H1 (cell line): Measurements from ENCODE around the gene ALKBH7. TPM values are rescaled to one million over a fixed set of nuclear protein-coding genes. Genes with fewer than 3 reads are reported as not detected.

Experiments
- CTCF ChIA-PET: fragments of 300-600 bp; sonication (Branson Sonifier 250); formaldehyde crosslinking; loops from one replicate; lab custom pipeline; 2021; ENCODE audit not compliant: partially characterized antibody; lab: Charles Lee
- POLR2A ChIA-PET: fragments of 300-600 bp; sonication (Branson Sonifier 250); formaldehyde crosslinking; loops from one replicate; lab custom pipeline; 2021; ENCODE audit warnings: inconsistent platforms; ENCODE audit not compliant: partially characterized antibody; lab: Charles Lee
- DNase-seq, 2 experiments: peaks; one replicate each; pipeline versions ENCODE4 v3.0.0 to v3.0.0-alpha.2; 2010 to 2022; ENCODE audit warnings: low spot score in 2 of 2, low read depth in 1 of 2, mixed read lengths in 1 of 2
- FAIRE-seq: peaks from 2 replicates; lab custom pipeline; 2011; peaks lifted over from hg19 to GRCh38; lab: Jason Lieb, UNC
- H2AFZ ChIP-seq: 2 replicates; pipeline ENCODE4 v1.8.1; 2012; ENCODE audit warnings: low read length, inconsistent platforms
- H2AK5ac ChIP-seq: 2 replicates; pipeline ENCODE4 v1.6.1; 2013; ENCODE audit warnings: low read depth, low read length
- H2BK120ac ChIP-seq: replicated peaks from 2 replicates; pipeline ENCODE3; 2013; ENCODE audit warnings: low read depth, low read length, inconsistent platforms
- H2BK12ac ChIP-seq: 2 replicates; pipeline ENCODE4 v1.6.1; 2013; ENCODE audit warnings: low read depth, low read length
- H2BK15ac ChIP-seq: 2 replicates; pipeline ENCODE4 v1.6.1; 2013; ENCODE audit warnings: low read length
- H2BK20ac ChIP-seq: 2 replicates; pipeline ENCODE4 v1.6.1; 2013; ENCODE audit warnings: low read length
- H2BK5ac ChIP-seq: 2 replicates; pipeline ENCODE4 v1.6.1; 2013; ENCODE audit warnings: low read depth, low read length
- H3K14ac ChIP-seq: 2 replicates; pipeline ENCODE4 v1.6.1; 2013; ENCODE audit warnings: inconsistent platforms; ENCODE audit not compliant: insufficient read length
- H3K18ac ChIP-seq: 2 replicates; pipeline ENCODE4 v1.6.1; 2013; ENCODE audit warnings: low read length; ENCODE audit errors: extremely low read depth
- H3K23ac ChIP-seq: 2 replicates; pipeline ENCODE4 v1.6.1; 2013; ENCODE audit warnings: inconsistent platforms; ENCODE audit not compliant: insufficient read length
- H3K23me2 ChIP-seq: 2 replicates; pipeline ENCODE4 v1.6.1; 2013; ENCODE audit warnings: low read depth, low read length
- H3K27ac ChIP-seq: 2 replicates; pipeline ENCODE4 v1.6.1; 2011; ENCODE audit warnings: low read depth, low read length, inconsistent platforms
- H3K27me3 ChIP-seq, 4 experiments: replicated peaks in 1 of 4; 1 replicate in 1 of 4; 2 replicates in 3 of 4; pipeline versions ENCODE4 v1.6.1 to v1.8.1; 2011 to 2013; ENCODE audit warnings: low read length in 3 of 4, mild to moderate bottlenecking in 3 of 4, inconsistent platforms in 2 of 4, mixed read lengths in 2 of 4, moderate library complexity in 1 of 4; ENCODE audit not compliant: control insufficient read depth in 3 of 4, insufficient read depth in 3 of 4; ENCODE audit errors: extremely low read depth in 1 of 4
- H3K36me3 ChIP-seq, 4 experiments: 2 replicates each; pipeline versions ENCODE4 v1.6.1 to v1.8.1; 2011 to 2013; ENCODE audit warnings: mild to moderate bottlenecking in 4 of 4, low read length in 3 of 4, moderate library complexity in 2 of 4, control low read depth in 1 of 4, inconsistent platforms in 1 of 4; ENCODE audit not compliant: insufficient read depth in 4 of 4, control insufficient read depth in 2 of 4
- H3K4ac ChIP-seq: replicated peaks from 2 replicates; pipeline ENCODE3; 2013; ENCODE audit warnings: low read length, low read depth, mixed read lengths, inconsistent platforms; ENCODE audit not compliant: insufficient read length
- H3K4me1 ChIP-seq, 4 experiments: replicated peaks in 1 of 4; 1 replicate in 1 of 4; 2 replicates in 3 of 4; pipeline versions ENCODE4 v1.6.1 to v1.8.1; 2011 to 2013; ENCODE audit warnings: low read length in 3 of 4, inconsistent platforms in 2 of 4, mixed read lengths in 1 of 4; ENCODE audit not compliant: insufficient read depth in 4 of 4, control insufficient read depth in 3 of 4
- H3K4me2 ChIP-seq, 2 experiments: 2 replicates each; pipeline versions ENCODE4 v1.6.1 to v1.8.1; 2011 to 2013; ENCODE audit warnings: low read depth in 2 of 2, low read length in 2 of 2, control low read depth in 1 of 2, inconsistent platforms in 1 of 2, mild to moderate bottlenecking in 1 of 2; ENCODE audit not compliant: insufficient read depth in 1 of 2
- H3K4me3 ChIP-seq, 4 experiments: fragments of 200-600, 300-600 bp in 1 of 4; sonication (generic), shearing (Covaris generic), sonication (Bioruptor Twin) in 1 of 4; 2 replicates each; pipeline versions ENCODE4 v1.5.1 to v1.8.1; 2011 to 2016; ENCODE audit warnings: low read length in 4 of 4, low read depth in 3 of 4, control low read depth in 2 of 4, inconsistent platforms in 2 of 4, mild to moderate bottlenecking in 2 of 4, mixed read lengths in 1 of 4, moderate library complexity in 1 of 4; ENCODE audit not compliant: insufficient read depth in 2 of 4; ENCODE audit errors: extremely low read depth in 1 of 4
- H3K56ac ChIP-seq: replicated peaks from 2 replicates; pipeline ENCODE3; 2013; ENCODE audit warnings: low read depth, mild to moderate bottlenecking, mixed read lengths, low read length, inconsistent platforms; ENCODE audit not compliant: insufficient read length
- H3K79me1 ChIP-seq: 2 replicates; pipeline ENCODE4 v1.6.1; 2013; ENCODE audit warnings: low read depth, low read length, control low read depth
- H3K79me2 ChIP-seq, 2 experiments: 2 replicates each; pipeline versions ENCODE4 v1.6.1 to v1.8.1; 2012 to 2013; ENCODE audit warnings: low read length in 2 of 2, mild to moderate bottlenecking in 2 of 2, inconsistent platforms in 1 of 2; ENCODE audit not compliant: insufficient read depth in 2 of 2, control insufficient read depth in 1 of 2
- H3K9ac ChIP-seq, 4 experiments: replicated peaks in 1 of 4; 1 replicate in 1 of 4; 2 replicates in 3 of 4; pipeline versions ENCODE4 v1.6.1 to v1.8.1; 2011 to 2013; ENCODE audit warnings: low read depth in 3 of 4, low read length in 3 of 4, control low read depth in 2 of 4, mild to moderate bottlenecking in 2 of 4, moderate library complexity in 2 of 4, inconsistent platforms in 1 of 4; ENCODE audit errors: extremely low read depth in 1 of 4
- H3K9me3 ChIP-seq, 2 experiments: 2 replicates each; pipeline versions ENCODE4 v1.6.1 to v1.8.1; 2012 to 2013; ENCODE audit warnings: mild to moderate bottlenecking in 2 of 2, moderate library complexity in 2 of 2, control low read depth in 1 of 2, inconsistent platforms in 1 of 2, low read depth in 1 of 2, low read length in 1 of 2, mixed read lengths in 1 of 2; ENCODE audit not compliant: insufficient read depth in 2 of 2
- H4K20me1 ChIP-seq, 2 experiments: replicated peaks in 1 of 2; 2 replicates each; pipeline versions ENCODE3 to v1.8.1; 2011 to 2013; ENCODE audit warnings: inconsistent platforms in 2 of 2, low read length in 2 of 2, mild to moderate bottlenecking in 1 of 2; ENCODE audit not compliant: insufficient read depth in 2 of 2, control insufficient read depth in 1 of 2
- H4K5ac ChIP-seq: 2 replicates; pipeline ENCODE4 v1.6.1; 2013; ENCODE audit warnings: low read length, low read depth, mixed read lengths, inconsistent platforms; ENCODE audit not compliant: insufficient read length
- H4K8ac ChIP-seq: 2 replicates; pipeline ENCODE4 v1.8.0; 2013; ENCODE audit warnings: mild to moderate bottlenecking, moderate library complexity, low read length, inconsistent platforms; ENCODE audit not compliant: insufficient read depth; ENCODE audit errors: extremely low read depth
- H4K91ac ChIP-seq: replicated peaks from 2 replicates; pipeline ENCODE3; 2013; ENCODE audit warnings: low read length, mixed read lengths, inconsistent platforms; ENCODE audit not compliant: insufficient read length
- CHD1 ChIP-seq: IDR thresholded peaks from 2 replicates; pipeline ENCODE4 v1.6.1; 2012; ENCODE audit warnings: low read depth, low read length, improper control_type of control experiment
- GTF2F1 ChIP-seq: IDR thresholded peaks from 2 replicates; pipeline ENCODE4 v1.6.1; 2012; ENCODE audit warnings: low read depth, low read length, improper control_type of control experiment, borderline replicate concordance
- HDAC2 ChIP-seq, 2 experiments: fragments of 300-600 bp in 1 of 2; sonication (generic) in 1 of 2; IDR thresholded peaks; 2 replicates each; pipeline ENCODE4 v1.6.1; 2011 to 2012; ENCODE audit warnings: low read depth in 2 of 2, low read length in 2 of 2, mild to moderate bottlenecking in 2 of 2, moderate library complexity in 2 of 2, borderline replicate concordance in 1 of 2, inconsistent platforms in 1 of 2
- HDAC6 ChIP-seq: IDR thresholded peaks from one replicate; pipeline ENCODE4 v1.7.1; 2012; ENCODE audit warnings: low read depth, mild to moderate bottlenecking, inconsistent platforms, low read length, moderate library complexity
- KDM4A ChIP-seq: IDR thresholded peaks from one replicate; pipeline ENCODE4 v1.7.1; 2012; ENCODE audit warnings: low read depth, mild to moderate bottlenecking, moderate library complexity, low read length, inconsistent platforms; ENCODE audit not compliant: severe bottlenecking
- MAFK ChIP-seq: IDR thresholded peaks from 2 replicates; pipeline ENCODE4 v1.6.1; 2012; ENCODE audit warnings: low read depth, mild to moderate bottlenecking, improper control_type of control experiment, low read length
- NRF1 ChIP-seq: IDR thresholded peaks from 2 replicates; pipeline ENCODE4 v1.6.1; 2011; ENCODE audit warnings: mild to moderate bottlenecking, low read depth, low read length, improper control_type of control experiment
- SIN3A ChIP-seq, 2 experiments: IDR thresholded peaks in 1 of 2; conservative IDR thresholded peaks in 1 of 2; 2 replicates each; pipeline ENCODE4 v1.6.1; 2011 to 2012; ENCODE audit warnings: low read length in 2 of 2, improper control_type of control experiment in 1 of 2, low read depth in 1 of 2, mild to moderate bottlenecking in 1 of 2
- SIX5 ChIP-seq: IDR thresholded peaks from 2 replicates; pipeline ENCODE4 v1.6.1; 2011; ENCODE audit warnings: mild to moderate bottlenecking, low read depth, low read length
- SP2 ChIP-seq: IDR thresholded peaks from 2 replicates; pipeline ENCODE4 v1.6.1; 2012; ENCODE audit warnings: mild to moderate bottlenecking, low read length, inconsistent platforms
- SP4 ChIP-seq: IDR thresholded peaks from 2 replicates; pipeline ENCODE4 v1.6.1; 2012; ENCODE audit warnings: low read length, inconsistent platforms
- TAF7 ChIP-seq: optimal IDR thresholded peaks from 2 replicates; pipeline ENCODE3; 2011; ENCODE audit warnings: low read depth, mild to moderate bottlenecking, inconsistent platforms, low read length, moderate library complexity, borderline replicate concordance
- WGBS, 2 experiments: shearing (Covaris generic) in 1 of 2; methylation state at CpG; one replicate each; pipeline versions ENCODE4 v1.1.6 to v1.1.7; 2013 to 2015; ENCODE audit warnings: low lambda C conversion rate in 2 of 2, mixed read lengths in 2 of 2, inconsistent platforms in 1 of 2, low coverage in 1 of 2, missing lambda C conversion rate in 1 of 2; ENCODE audit not compliant: insufficient replicate concordance in 2 of 2, insufficient coverage in 1 of 2, insufficient read length in 1 of 2; ENCODE audit errors: extremely low coverage in 1 of 2, missing lambda C conversion rate in 1 of 2; 5-methylcytosine and 5-hydroxymethylcytosine counted together
- polyA plus RNA-seq, 7 experiments: library from polyadenylated mRNA; depleted of rRNA in 3 of 7; stranded (reverse) in 5 of 7; unstranded in 2 of 7; fragments of >200 nt in 5 of 7; fragments of 200-250 nt in 2 of 7; gene quantifications; 1 replicate in 5 of 7; 2 replicates in 1 of 7; 4 replicates in 1 of 7; pipeline versions ENCODE4 v1.2.1 to v1.2.3, GENCODE V29; 2011 to 2013; ENCODE audit warnings: missing spikeins in 2 of 7, mixed read lengths in 2 of 7
- total RNA-seq: library from RNA; stranded (reverse); fragmentation: NEBNext Ultra II Directional; extraction: Animal tissue kit (Norgen Biotek cat#: 25700); gene quantifications from 2 replicates; pipeline ENCODE4 v1.2.1, GENCODE V29; 2021
- TF ChIP-seq, protein P1 (sequence below): IDR thresholded peaks from 2 replicates; pipeline ENCODE4 v1.6.1; 2011; ENCODE audit warnings: low read depth, mild to moderate bottlenecking, low read length; ENCODE audit not compliant: insufficient read depth

ALKBH7 gene
- total and polyA plus RNA-seq, 2 of the 8 experiments (the other 6 are each of a cell fraction or from before 2014, with no cell fraction given) = 66.3 to 100 TPM

- Histone ChIP-seq H4K5ac (no peak overlapping the region), H2AFZ (no peak overlapping the region), H2BK5ac (no peak overlapping the region), H3K9me3 (peaks cover 5 to 11% of the 10 kb centered on the region in 2 experiments; a peak in 2 of 4 replicates), H3K36me3 (peaks cover 27 to 69% (median 50%) of the 10 kb centered on the region in 4 experiments), H2AK5ac (no peak overlapping the region), H3K18ac (no peak overlapping the region), H3K56ac (no peak overlapping the region), H2BK20ac (no peak overlapping the region), H3K4me2 (no peak overlapping the region), H3K14ac (no peak overlapping the region), H2BK120ac (no peak overlapping the region), H4K91ac (no peak overlapping the region), H3K4ac (no peak overlapping the region), H3K23me2 (no peaks in the 10 kb centered on the region), H2BK12ac (no peak overlapping the region), H3K4me1 (no peaks in the 10 kb centered on the region), H3K79me2 (no peaks in the 10 kb centered on the region), H3K23ac (no peak overlapping the region), H3K27me3 (no peaks in the 10 kb centered on the region), H2BK15ac (no peak overlapping the region), H4K20me1 (peaks cover 2 to 7% of the 10 kb centered on the region in 2 experiments), H4K8ac (no peak overlapping the region; the same call in 1 of the 2 replicates), H3K79me1 (no peaks in the 10 kb centered on the region), H3K9ac (no peak overlapping the region), H3K4me3 (no peak overlapping the region), H3K27ac (no peak overlapping the region)
- no peak for TF ChIP-seq HDAC2 (IDR thresholded peaks at IDR 0.05; ENCODE audit: borderline replicate concordance in 1 of 2, low read depth in 2 of 2, low read length in 2 of 2)
- TF ChIP-seq SP2 = no peak
- TF ChIP-seq SIX5 = no peak
- no peak for TF ChIP-seq MAFK
- TF ChIP-seq NRF1 = no peak
- no peak for TF ChIP-seq HDAC6
- TF ChIP-seq SP4 = no peak
- TF ChIP-seq KDM4A = no peak
- TF ChIP-seq TAF7 = no peak
- no peak for TF ChIP-seq GTF2F1
- no peak for TF ChIP-seq CHD1
- TF ChIP-seq, protein P1, sequence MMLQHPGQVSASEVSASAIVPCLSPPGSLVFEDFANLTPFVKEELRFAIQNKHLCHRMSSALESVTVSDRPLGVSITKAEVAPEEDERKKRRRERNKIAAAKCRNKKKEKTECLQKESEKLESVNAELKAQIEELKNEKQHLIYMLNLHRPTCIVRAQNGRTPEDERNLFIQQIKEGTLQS = no peak
- no peak for TF ChIP-seq SIN3A (conservative IDR thresholded peaks at IDR 0.05 in 1 of 2, IDR thresholded peaks at IDR 0.05 in 1 of 2; ENCODE audit: low read depth in 1 of 2, low read length in 2 of 2)
- ChIA-PET POLR2A (interaction anchor here (1.4 kb wide), 1 partner anchor 9 kb away, joined by 4 read pairs; the partner anchor contains the start of gene GTF2F1), CTCF (no interaction called here)
- FAIRE-seq (no peak), DNase-seq (no peak)
- WGBS, 2 experiments = 87% methylated on average over 19 of the region's 19 CpGs; no CpG with 5 or more reads in 1 of the 2 experiments
These were observed 10.6 kb downstream of the ALKBH7 start for GRCh38 chr19:6383188-6383587.
